WERI-Rb-1 (cell line): ENCODE results near the gene HIF3A.

Source experiments
- DNase-seq: peaks from one replicate; pipeline ENCODE4 v3.0.0-alpha.2; 2020
- H3K27ac ChIP-seq: fragments of 250-450 bp; sonication (Bioruptor Pico); 2 replicates; pipeline ENCODE4 v1.5.1; 2020; ENCODE audit warnings: mild to moderate bottlenecking, moderate library complexity
- H3K27me3 ChIP-seq: fragments of 250-450 bp; sonication (Bioruptor Pico); 2 replicates; pipeline ENCODE4 v1.5.1; 2021; ENCODE audit warnings: mild to moderate bottlenecking, low read depth, moderate library complexity; ENCODE audit not compliant: insufficient read depth, severe bottlenecking
- H3K36me3 ChIP-seq: fragments of 250-450 bp; sonication (Bioruptor Pico); 2 replicates; pipeline ENCODE4 v1.5.1; 2020; ENCODE audit warnings: mild to moderate bottlenecking, moderate library complexity
- H3K4me3 ChIP-seq: 2 replicates; pipeline ENCODE4 v1.5.1; 2011; ENCODE audit warnings: low read depth, mild to moderate bottlenecking, control low read depth, low read length
- H3K9me3 ChIP-seq: fragments of 250-450 bp; sonication (Bioruptor Pico); 2 replicates; pipeline ENCODE4 v1.5.1; 2021; ENCODE audit warnings: mild to moderate bottlenecking, moderate library complexity; ENCODE audit not compliant: severe bottlenecking
- TF ChIP-seq, protein P1 (sequence below): IDR thresholded peaks from 2 replicates; pipeline ENCODE4 v1.5.1; 2011; ENCODE audit warnings: low read depth, mild to moderate bottlenecking, control low read depth, inconsistent platforms, low read length

HIF3A gene

DNA sequence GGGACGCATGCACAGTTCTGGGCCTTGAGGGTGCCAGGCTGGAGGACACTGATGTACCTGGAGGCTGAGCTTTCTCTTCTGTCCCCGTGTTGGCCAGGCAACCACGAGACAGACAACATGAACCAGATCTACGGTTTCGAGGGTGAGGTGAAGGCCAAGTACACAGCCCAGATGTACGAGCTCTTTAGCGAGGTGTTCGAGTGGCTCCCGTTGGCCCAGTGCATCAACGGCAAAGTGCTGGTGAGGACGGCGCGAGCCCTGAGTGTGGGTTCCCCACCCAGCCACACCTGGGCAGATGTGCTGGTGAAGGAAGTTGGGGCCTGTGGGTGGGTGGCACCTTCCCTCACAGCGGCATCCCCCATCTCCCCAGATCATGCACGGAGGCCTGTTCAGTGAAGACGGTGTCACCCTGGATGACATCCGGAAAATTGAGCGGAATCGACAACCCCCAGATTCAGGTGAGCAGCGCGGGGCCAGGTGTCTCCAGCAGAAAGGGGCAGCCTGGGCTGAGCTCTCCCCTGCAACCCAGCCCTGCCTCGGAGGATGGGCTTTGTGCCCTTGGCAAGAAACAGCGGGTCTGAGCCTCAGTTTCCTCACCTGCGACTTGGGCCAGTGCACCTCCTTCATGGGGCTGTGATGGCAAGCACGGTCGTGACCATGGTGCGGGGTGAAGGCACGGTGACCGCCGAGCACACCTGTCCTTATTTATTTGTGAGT is 90.3 kb downstream of the HIF3A start:
- Histone ChIP-seq H3K9me3 (no peaks in the 10 kb centered on the region), H3K27ac (no peak overlapping the region), H3K27me3 (no peaks in the 10 kb centered on the region), H3K36me3 (peaks cover 94% of the 10 kb centered on the region), H3K4me3 (no peak overlapping the region)
- no peak for DNase-seq
- TF ChIP-seq, protein P1, sequence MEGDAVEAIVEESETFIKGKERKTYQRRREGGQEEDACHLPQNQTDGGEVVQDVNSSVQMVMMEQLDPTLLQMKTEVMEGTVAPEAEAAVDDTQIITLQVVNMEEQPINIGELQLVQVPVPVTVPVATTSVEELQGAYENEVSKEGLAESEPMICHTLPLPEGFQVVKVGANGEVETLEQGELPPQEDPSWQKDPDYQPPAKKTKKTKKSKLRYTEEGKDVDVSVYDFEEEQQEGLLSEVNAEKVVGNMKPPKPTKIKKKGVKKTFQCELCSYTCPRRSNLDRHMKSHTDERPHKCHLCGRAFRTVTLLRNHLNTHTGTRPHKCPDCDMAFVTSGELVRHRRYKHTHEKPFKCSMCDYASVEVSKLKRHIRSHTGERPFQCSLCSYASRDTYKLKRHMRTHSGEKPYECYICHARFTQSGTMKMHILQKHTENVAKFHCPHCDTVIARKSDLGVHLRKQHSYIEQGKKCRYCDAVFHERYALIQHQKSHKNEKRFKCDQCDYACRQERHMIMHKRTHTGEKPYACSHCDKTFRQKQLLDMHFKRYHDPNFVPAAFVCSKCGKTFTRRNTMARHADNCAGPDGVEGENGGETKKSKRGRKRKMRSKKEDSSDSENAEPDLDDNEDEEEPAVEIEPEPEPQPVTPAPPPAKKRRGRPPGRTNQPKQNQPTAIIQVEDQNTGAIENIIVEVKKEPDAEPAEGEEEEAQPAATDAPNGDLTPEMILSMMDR, result no peak

DNA sequence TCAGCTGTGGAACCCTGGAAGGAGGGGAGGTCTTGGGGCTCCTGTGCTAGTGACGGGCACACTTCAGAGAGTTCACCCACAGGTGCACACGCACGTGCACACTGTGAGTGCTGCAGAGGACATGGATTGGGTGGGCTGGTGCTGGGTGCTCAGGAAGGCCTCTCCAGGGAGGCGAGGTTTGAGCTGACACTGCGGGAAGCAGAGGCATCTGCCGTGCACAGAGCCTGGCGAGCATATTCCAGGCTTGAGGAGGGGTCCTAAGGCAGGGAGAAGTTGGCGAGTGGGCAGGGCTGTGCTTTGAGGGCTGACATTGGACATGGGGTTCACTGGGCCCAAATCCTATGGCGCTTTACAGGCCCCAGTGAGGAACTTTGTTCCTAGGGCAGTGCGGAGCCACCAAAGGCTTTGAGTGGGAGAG is 90.9 kb downstream of the HIF3A start:
- no peaks in the 10 kb centered on the region for H3K27me3 ChIP-seq
- H3K9me3 ChIP-seq, result no peaks in the 10 kb centered on the region
- H3K36me3 ChIP-seq, result peaks cover 94% of the 10 kb centered on the region
- no peak for DNase-seq
- no peak overlapping the region for H3K4me3 ChIP-seq
- TF ChIP-seq, protein P1, result no peak
- H3K27ac ChIP-seq, result no peak overlapping the region

DNA sequence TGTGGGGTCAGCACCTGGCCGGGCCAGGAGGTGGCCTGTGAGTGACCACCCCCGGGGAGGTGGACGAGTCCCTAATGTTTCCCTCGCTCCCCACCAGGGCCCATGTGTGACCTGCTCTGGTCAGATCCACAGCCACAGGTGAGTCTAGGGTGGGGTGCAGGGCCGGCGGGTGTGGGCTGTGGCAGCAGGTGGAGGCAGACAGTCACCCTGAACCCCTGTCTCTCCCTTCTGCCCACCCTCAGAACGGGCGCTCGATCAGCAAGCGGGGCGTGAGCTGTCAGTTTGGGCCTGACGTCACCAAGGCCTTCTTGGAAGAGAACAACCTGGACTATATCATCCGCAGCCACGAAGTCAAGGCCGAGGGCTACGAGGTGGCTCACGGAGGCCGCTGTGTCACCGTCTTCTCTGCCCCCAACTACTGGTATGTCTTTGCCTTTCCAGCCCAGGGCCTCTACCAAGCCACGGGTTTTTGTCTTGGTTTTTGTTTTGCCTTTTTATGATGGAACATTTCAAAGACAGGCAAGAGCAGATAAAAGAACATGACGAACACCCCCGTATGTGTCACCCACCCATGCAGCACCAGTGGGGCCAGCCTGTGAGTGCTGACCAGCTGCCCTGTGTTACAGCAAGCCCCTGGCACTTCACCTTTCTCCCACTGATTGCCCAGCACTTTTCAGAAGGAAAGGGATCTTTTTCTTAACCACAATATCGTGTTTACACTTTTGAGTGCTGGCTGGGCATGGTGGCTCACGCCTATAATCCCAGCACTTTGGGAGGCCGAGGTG is 91.7 kb downstream of the HIF3A start:
- TF ChIP-seq, protein P1, result no peak
- Histone ChIP-seq H3K9me3 (no peaks in the 10 kb centered on the region), H3K4me3 (no peak overlapping the region), H3K27me3 (no peaks in the 10 kb centered on the region), H3K36me3 (peaks cover 90% of the 10 kb centered on the region), H3K27ac (no peak overlapping the region)
- DNase-seq, result no peak

DNA sequence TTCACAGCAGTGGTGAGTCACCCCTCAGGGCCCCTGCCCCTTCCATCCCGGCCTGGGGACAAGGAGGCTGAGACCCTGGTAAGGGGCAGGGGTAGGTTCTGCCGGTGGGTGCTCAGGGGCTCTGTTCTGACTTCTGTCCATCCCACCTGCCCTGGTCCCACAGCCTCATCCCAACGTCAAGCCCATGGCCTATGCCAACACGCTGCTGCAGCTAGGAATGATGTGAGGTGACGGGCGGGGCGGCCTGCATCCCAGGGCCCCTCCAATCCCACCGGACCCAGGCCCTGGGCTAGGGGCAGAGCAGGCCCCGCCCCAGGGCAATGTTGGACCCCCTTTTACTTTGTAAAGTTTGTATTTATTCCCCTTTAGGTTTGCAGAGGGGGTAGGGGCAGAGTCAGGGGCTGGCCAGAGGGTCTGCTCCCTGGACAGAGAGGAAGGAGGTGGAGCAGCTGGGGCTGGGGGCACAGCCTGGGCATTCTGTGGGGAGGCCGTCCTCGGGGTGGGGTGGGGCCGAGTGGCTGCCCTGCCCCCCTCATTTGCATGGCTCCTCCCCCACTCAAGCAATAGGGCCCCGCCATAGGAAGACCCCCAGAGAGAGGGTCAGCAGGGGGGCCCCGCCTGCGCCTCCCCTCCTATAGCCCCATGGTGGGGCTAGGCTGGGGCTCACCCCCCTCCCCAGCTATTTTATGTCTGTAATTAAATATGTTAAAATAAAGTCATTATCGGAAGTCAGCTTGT is 93.4 kb downstream of the HIF3A start:
- Histone ChIP-seq H3K9me3 (no peaks in the 10 kb centered on the region), H3K36me3 (peaks cover 74% of the 10 kb centered on the region), H3K4me3 (no peak overlapping the region), H3K27me3 (no peaks in the 10 kb centered on the region), H3K27ac (no peak overlapping the region)
- no peak for DNase-seq
- TF ChIP-seq, protein P1, result no peak

DNA sequence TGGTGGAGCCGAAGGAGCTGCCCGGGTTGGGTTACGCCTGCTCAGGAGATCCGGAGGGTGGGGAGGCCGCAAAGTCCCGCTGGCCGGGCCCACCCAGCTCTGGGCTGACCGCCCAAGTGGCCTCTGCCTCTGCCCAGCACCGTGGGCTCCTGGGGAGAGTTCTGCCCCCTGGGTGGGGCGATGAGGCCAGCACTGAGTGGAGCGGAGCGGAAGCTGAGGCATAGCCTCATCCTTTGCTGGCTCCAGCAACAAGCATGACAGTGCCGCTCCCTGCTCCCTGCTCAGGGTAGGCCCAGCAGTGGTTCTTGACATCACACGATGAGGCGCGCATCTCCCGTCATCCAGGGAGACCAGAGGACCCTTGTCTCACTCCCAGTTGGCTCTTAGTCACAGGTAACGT is 94.0 kb downstream of the HIF3A start:
- TF ChIP-seq, protein P1, result no peak
- H3K27me3 ChIP-seq, result no peaks in the 10 kb centered on the region
- no peak overlapping the region for H3K4me3 ChIP-seq
- no peak overlapping the region for H3K27ac ChIP-seq
- peaks cover 71% of the 10 kb centered on the region for H3K36me3 ChIP-seq
- no peaks in the 10 kb centered on the region for H3K9me3 ChIP-seq
- DNase-seq, result no peak
